ENCODE data around the gene AUTS2.

Gene AUTS2

DNA sequence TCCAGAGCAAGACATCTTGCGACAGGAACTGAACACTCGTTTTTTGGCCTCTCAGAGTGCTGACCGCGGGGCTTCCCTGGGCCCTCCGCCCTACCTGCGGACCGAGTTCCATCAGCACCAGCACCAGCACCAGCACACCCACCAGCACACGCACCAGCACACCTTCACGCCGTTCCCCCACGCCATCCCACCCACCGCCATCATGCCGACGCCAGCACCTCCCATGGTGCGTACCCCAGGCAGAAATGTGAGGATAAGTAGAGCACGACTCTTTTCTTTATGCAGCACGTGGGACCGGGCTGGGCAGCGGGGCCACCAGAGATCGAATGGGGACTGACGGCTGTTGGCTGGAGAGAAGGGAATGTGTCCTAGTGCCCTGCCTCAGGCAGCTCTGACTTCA is 1167.8 kb downstream of the AUTS2 start:
- no peaks in the 10 kb centered on the region for H3K27me3 ChIP-seq
- no peak overlapping the region for H3K4me3 ChIP-seq (ENCODE audit: low read depth in 1 of 2, low read length in 1 of 2)
- H3K36me3 ChIP-seq: no peaks in the 10 kb centered on the region
- H3K4me1 ChIP-seq (ENCODE audit: control insufficient read depth in 1 of 2, insufficient read depth in 1 of 2, low read depth in 1 of 2, low read length in 1 of 2): no peaks in the 10 kb centered on the region
- H3K27ac ChIP-seq: no peak overlapping the region
- no peaks in the 10 kb centered on the region for H3K9me3 ChIP-seq
- TF ChIP-seq, protein P1, sequence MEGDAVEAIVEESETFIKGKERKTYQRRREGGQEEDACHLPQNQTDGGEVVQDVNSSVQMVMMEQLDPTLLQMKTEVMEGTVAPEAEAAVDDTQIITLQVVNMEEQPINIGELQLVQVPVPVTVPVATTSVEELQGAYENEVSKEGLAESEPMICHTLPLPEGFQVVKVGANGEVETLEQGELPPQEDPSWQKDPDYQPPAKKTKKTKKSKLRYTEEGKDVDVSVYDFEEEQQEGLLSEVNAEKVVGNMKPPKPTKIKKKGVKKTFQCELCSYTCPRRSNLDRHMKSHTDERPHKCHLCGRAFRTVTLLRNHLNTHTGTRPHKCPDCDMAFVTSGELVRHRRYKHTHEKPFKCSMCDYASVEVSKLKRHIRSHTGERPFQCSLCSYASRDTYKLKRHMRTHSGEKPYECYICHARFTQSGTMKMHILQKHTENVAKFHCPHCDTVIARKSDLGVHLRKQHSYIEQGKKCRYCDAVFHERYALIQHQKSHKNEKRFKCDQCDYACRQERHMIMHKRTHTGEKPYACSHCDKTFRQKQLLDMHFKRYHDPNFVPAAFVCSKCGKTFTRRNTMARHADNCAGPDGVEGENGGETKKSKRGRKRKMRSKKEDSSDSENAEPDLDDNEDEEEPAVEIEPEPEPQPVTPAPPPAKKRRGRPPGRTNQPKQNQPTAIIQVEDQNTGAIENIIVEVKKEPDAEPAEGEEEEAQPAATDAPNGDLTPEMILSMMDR (IDR thresholded peaks at IDR 0.05): no peak

GRCh38 chr7:70766694-70767093 is 1168.4 kb downstream of the AUTS2 start:
- Histone ChIP-seq H3K4me3 (ENCODE audit: low read depth in 1 of 2, low read length in 1 of 2) (no peak overlapping the region), H3K9me3 (no peaks in the 10 kb centered on the region), H3K36me3 (no peaks in the 10 kb centered on the region), H3K27ac (no peak overlapping the region), H3K27me3 (no peaks in the 10 kb centered on the region), H3K4me1 (ENCODE audit: control insufficient read depth in 1 of 2, insufficient read depth in 1 of 2, low read depth in 1 of 2, low read length in 1 of 2) (no peaks in the 10 kb centered on the region)
- TF ChIP-seq, protein P1 (IDR thresholded peaks at IDR 0.05): no peak

DNA sequence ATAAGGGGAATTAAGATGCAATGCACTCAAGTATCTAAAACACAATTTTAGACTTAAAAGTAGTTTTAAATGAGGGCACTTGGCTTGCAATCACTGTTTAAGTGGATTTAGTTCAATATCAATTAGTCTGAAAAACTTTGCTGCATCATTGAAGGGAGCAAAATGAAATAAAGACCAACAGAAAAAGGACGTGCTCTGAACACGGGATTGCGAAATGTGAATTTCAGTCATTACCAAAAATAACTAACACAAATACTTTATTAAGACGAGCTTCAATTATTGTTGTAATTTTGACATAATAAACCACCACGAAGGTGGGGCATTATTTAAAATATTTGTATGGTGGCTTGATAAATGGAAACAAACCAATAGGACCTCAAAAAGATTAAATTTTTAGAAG is 1171.9 kb downstream of the AUTS2 start:
- Histone ChIP-seq H3K36me3 (no peaks in the 10 kb centered on the region), H3K27me3 (no peaks in the 10 kb centered on the region), H3K4me1 (ENCODE audit: control insufficient read depth in 1 of 2, insufficient read depth in 1 of 2, low read depth in 1 of 2, low read length in 1 of 2) (no peaks in the 10 kb centered on the region), H3K27ac (no peak overlapping the region), H3K9me3 (no peaks in the 10 kb centered on the region), H3K4me3 (ENCODE audit: low read depth in 1 of 2, low read length in 1 of 2) (no peak overlapping the region)
- TF ChIP-seq, protein P1 (IDR thresholded peaks at IDR 0.05): no peak

GRCh38 chr7:70771451-70771850 is 1173.2 kb downstream of the AUTS2 start:
- H3K27ac ChIP-seq: no peak overlapping the region
- no peaks in the 10 kb centered on the region for H3K27me3 ChIP-seq
- H3K4me3 ChIP-seq (ENCODE audit: low read depth in 1 of 2, low read length in 1 of 2): no peak overlapping the region
- no peaks in the 10 kb centered on the region for H3K36me3 ChIP-seq
- TF ChIP-seq, protein P1 (IDR thresholded peaks at IDR 0.05): no peak
- H3K9me3 ChIP-seq: no peaks in the 10 kb centered on the region
- no peaks in the 10 kb centered on the region for H3K4me1 ChIP-seq (ENCODE audit: control insufficient read depth in 1 of 2, insufficient read depth in 1 of 2, low read depth in 1 of 2, low read length in 1 of 2)

DNA sequence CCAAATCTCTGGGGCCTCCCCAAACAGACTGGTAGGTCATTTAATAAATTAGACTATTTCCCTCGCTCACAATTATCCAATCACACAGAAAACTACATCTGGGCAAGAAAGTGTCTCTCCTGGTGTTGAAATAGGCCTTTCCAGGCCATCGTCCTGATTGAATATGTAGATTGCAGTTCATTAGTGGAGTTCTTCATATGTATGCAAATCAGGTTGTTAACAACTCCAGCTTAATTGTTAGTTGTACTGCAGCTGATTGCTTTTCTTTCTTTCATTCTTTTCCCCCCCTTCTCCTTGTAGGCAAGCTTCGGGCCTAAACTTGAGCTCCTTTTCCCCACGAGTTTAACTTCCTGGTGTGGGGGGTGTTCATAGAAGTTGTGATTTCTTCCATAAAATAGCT is 1174.6 kb downstream of the AUTS2 start:
- Histone ChIP-seq H3K4me1 (ENCODE audit: control insufficient read depth in 1 of 2, insufficient read depth in 1 of 2, low read depth in 1 of 2, low read length in 1 of 2) (no peaks in the 10 kb centered on the region), H3K36me3 (no peaks in the 10 kb centered on the region), H3K27ac (no peak overlapping the region), H3K9me3 (no peaks in the 10 kb centered on the region), H3K27me3 (no peaks in the 10 kb centered on the region), H3K4me3 (ENCODE audit: low read depth in 1 of 2, low read length in 1 of 2) (no peak overlapping the region)
- TF ChIP-seq, protein P1 (IDR thresholded peaks at IDR 0.05): no peak

DNA sequence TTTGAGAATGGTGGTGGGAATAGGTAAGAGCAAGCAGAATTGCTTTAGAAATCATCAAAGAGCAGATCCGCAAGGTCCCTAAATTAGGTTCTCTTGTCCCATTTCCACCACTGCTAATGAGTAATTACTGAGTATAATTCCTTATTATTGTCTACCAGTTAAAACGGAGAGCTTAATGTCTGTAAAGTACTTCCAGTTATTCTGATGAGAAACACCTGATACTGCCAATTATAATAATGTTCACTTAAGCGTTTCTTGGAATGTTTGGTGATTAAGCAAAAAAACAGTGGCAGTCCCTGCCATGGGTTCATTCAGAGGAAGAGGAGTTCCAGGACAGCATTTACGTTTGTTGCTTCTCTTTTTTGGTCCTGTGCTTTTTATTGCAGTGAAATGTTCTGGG is 1175.1 kb downstream of the AUTS2 start:
- TF ChIP-seq, protein P1 (IDR thresholded peaks at IDR 0.05): no peak
- Histone ChIP-seq H3K27ac (no peak overlapping the region), H3K36me3 (no peaks in the 10 kb centered on the region)

More for the DNA sequence above, 1175.1 kb downstream of the AUTS2 start:
- Histone ChIP-seq H3K27me3 (no peaks in the 10 kb centered on the region), H3K9me3 (no peaks in the 10 kb centered on the region), H3K4me1 (ENCODE audit: control insufficient read depth in 1 of 2, insufficient read depth in 1 of 2, low read depth in 1 of 2, low read length in 1 of 2) (no peaks in the 10 kb centered on the region), H3K4me3 (ENCODE audit: low read depth in 1 of 2, low read length in 1 of 2) (no peak overlapping the region)

Measured in neutrophil (primary cell).